Liver (tissue), 5 donors: Measurements from ENCODE around the gene HID1. TPM values are rescaled to one million over a fixed set of nuclear protein-coding genes. Genes with fewer than 3 reads are reported as not detected.

Source experiments
- FOXA1 ChIP-seq: IDR thresholded peaks from 2 replicates; pipeline ENCODE4 v1.6.1; 2016; ENCODE audit warnings: antibody characterized with exemption
- GABPA ChIP-seq, 2 donors: IDR thresholded peaks in 1 of 2; conservative IDR thresholded peaks in 1 of 2; 2 replicates each; pipeline ENCODE4 v1.6.1; 2016; ENCODE audit warnings: antibody characterized with exemption in 2 of 2, mild to moderate bottlenecking in 1 of 2, moderate library complexity in 1 of 2
- HNF4A ChIP-seq, 2 donors: conservative IDR thresholded peaks; 2 replicates each; pipeline ENCODE4 v1.6.1; 2016; ENCODE audit warnings: antibody characterized with exemption in 2 of 2, mild to moderate bottlenecking in 2 of 2
- HNF4G ChIP-seq: IDR thresholded peaks from 2 replicates; pipeline ENCODE4 v1.6.1; 2016; ENCODE audit warnings: antibody characterized with exemption
- NR2F2 ChIP-seq: IDR thresholded peaks from 2 replicates; pipeline ENCODE4 v1.6.1; 2016; ENCODE audit warnings: antibody characterized with exemption
- TAF1 ChIP-seq: conservative IDR thresholded peaks from 2 replicates; pipeline ENCODE4 v1.6.1; 2016; ENCODE audit warnings: antibody characterized with exemption, mild to moderate bottlenecking
- polyA plus RNA-seq, 2 donors: library from polyadenylated mRNA; stranded (reverse) in 1 of 2; unstranded in 1 of 2; fragments of 200-250 nt in 1 of 2; fragments of >200 nt in 1 of 2; fragmentation: Nextera tagmentation in 1 of 2; extraction: Ambion mirVana in 1 of 2; gene quantifications; one replicate each; pipeline versions ENCODE4 v1.2.1 to v1.2.3, GENCODE V29; 2013 to 2015
- total RNA-seq, 2 donors: library from RNA; depleted of rRNA; stranded (reverse); fragments of >200 nt; gene quantifications; one replicate each; pipeline ENCODE4 v1.2.3, GENCODE V29; 2014
- TF ChIP-seq, protein P1 (sequence below): IDR thresholded peaks from 2 replicates; pipeline ENCODE4 v1.6.1; 2016; ENCODE audit warnings: antibody characterized with exemption
- TF ChIP-seq, protein P2 (sequence below): IDR thresholded peaks from 2 replicates; pipeline ENCODE4 v1.6.1; 2016; ENCODE audit warnings: antibody characterized with exemption
- donor health status: healthy.
- donor health status: healthy.
- donor health status: healthy.

Gene HID1
- total and polyA plus RNA-seq, 4 donors: 2.7 to 6.2 (median 3.7) TPM

DNA sequence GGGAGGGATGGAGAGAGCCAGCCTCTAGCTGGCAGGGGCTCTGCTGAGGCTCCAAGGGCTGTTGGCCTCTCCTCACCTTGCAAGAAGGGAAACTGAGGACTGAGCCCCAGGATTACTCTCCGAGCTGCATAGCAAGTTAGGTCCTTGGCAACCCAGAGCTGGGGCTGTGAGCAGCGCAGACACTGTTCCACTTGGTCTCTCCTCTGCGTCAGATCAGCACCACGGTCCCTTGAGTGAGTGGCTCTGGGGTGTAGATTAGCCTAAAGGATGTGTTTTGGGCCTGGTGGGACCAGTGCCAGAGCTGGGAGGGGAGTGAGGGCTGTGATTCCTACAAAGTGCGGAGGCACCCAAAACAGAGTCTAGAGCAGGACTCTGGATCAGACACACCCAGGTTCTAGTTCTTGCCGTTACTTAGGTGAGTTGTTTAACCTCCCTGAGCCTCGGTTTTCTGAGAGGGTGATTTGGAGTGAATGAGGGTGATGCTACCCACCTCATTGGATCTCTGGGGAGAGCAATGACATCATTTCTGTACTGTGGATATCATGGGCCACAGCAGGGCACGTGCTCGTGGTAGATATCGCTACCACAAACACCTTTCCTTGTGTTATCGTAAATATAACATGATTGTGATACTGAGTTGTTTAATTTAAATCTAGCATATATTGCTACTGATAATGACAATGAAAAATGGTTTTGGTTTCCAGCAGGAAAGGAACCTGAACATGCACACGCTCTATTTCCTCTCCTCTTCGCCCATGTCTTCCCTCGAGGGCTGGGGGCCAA, 71.0 kb downstream of the HID1 start (continued):
- TF ChIP-seq, protein P1, sequence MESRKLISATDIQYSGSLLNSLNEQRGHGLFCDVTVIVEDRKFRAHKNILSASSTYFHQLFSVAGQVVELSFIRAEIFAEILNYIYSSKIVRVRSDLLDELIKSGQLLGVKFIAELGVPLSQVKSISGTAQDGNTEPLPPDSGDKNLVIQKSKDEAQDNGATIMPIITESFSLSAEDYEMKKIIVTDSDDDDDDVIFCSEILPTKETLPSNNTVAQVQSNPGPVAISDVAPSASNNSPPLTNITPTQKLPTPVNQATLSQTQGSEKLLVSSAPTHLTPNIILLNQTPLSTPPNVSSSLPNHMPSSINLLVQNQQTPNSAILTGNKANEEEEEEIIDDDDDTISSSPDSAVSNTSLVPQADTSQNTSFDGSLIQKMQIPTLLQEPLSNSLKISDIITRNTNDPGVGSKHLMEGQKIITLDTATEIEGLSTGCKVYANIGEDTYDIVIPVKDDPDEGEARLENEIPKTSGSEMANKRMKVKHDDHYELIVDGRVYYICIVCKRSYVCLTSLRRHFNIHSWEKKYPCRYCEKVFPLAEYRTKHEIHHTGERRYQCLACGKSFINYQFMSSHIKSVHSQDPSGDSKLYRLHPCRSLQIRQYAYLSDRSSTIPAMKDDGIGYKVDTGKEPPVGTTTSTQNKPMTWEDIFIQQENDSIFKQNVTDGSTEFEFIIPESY: no peak
- no peak for TF ChIP-seq TAF1
- no peak for TF ChIP-seq HNF4G
- no peak for TF ChIP-seq HNF4A (conservative IDR thresholded peaks at IDR 0.05)
- TF ChIP-seq, protein P2, sequence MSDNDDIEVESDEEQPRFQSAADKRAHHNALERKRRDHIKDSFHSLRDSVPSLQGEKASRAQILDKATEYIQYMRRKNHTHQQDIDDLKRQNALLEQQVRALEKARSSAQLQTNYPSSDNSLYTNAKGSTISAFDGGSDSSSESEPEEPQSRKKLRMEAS: no peak
- TF ChIP-seq GABPA (IDR thresholded peaks at IDR 0.05 in 1 of 2, conservative IDR thresholded peaks at IDR 0.05 in 1 of 2): no peak
- no peak for TF ChIP-seq FOXA1
- TF ChIP-seq NR2F2: no peak

Other genes starting within 250 kb of the HID1 start
- 1 to 10 TPM; 5.1 to 5.3 TPM for gene RAB37, start 235.5 kb downstream of the HID1 start, total RNA-seq
- gene RAB37, start 235.5 kb downstream of the HID1 start, polyA plus RNA-seq: 1 to 10 TPM; 5.9 to 8.8 TPM
- gene NHERF1, start 224.1 kb downstream of the HID1 start, total RNA-seq: 10 to 100 TPM; 38.1 to 84.1 TPM
- gene NHERF1, start 224.1 kb downstream of the HID1 start, polyA plus RNA-seq: 100 to 1,000 TPM; 105 to 160 TPM
- gene NAT9, start 196.4 kb downstream of the HID1 start, total RNA-seq: 10 to 100 TPM in 1 of 2 donors, 1 to 10 TPM in 1; 8.1 to 25.5 TPM
- 10 to 100 TPM; 15.7 to 18.4 TPM for gene NAT9, start 196.4 kb downstream of the HID1 start, polyA plus RNA-seq
- gene GRIN2C, start 112.9 kb downstream of the HID1 start, total RNA-seq: under 1 TPM in 1 of 2 donors, not detected in 1; 0.09 TPM
- gene GRIN2C, start 112.9 kb downstream of the HID1 start, polyA plus RNA-seq: under 1 TPM; 0.03 to 0.10 TPM
- gene FDXR, start 99.8 kb downstream of the HID1 start, total RNA-seq: 1 to 10 TPM; 3.9 to 5.3 TPM
- 10 to 100 TPM in 1 of 2 donors, 1 to 10 TPM in 1; 3.9 to 10.1 TPM for gene FDXR, start 99.8 kb downstream of the HID1 start, polyA plus RNA-seq
- 1 to 10 TPM in 1 of 2 donors, not detected in 1; 7.1 TPM for gene FADS6, start 79.1 kb downstream of the HID1 start, total RNA-seq
- gene FADS6, start 79.1 kb downstream of the HID1 start, polyA plus RNA-seq: 1 to 10 TPM; 2.1 to 4.2 TPM
- under 1 TPM in 1 of 2 donors, not detected in 1; under 0.01 TPM for gene USH1G, start 49.5 kb downstream of the HID1 start, total RNA-seq
- gene USH1G, start 49.5 kb downstream of the HID1 start, polyA plus RNA-seq: not detected
- gene OTOP2, start 48.5 kb downstream of the HID1 start, total RNA-seq: not detected
- gene OTOP2, start 48.5 kb downstream of the HID1 start, polyA plus RNA-seq: not detected
- not detected for gene OTOP3, start 36.9 kb downstream of the HID1 start, total RNA-seq
- gene OTOP3, start 36.9 kb downstream of the HID1 start, polyA plus RNA-seq: not detected
- gene CDR2L, start 14.9 kb upstream of the HID1 start, total RNA-seq: 1 to 10 TPM in 1 of 2 donors, under 1 TPM in 1; 0.70 to 1.5 TPM
- 1 to 10 TPM in 1 of 2 donors, under 1 TPM in 1; 0.78 to 1.1 TPM for gene CDR2L, start 14.9 kb upstream of the HID1 start, polyA plus RNA-seq
- gene MRPL58, start 39.9 kb upstream of the HID1 start, total RNA-seq: 10 to 100 TPM; 20.5 to 29.9 TPM
- gene MRPL58, start 39.9 kb upstream of the HID1 start, polyA plus RNA-seq: 10 to 100 TPM; 36.9 to 47.0 TPM
- gene ATP5PD, start 74.2 kb upstream of the HID1 start, total RNA-seq: 100 to 1,000 TPM; 102 to 128 TPM
- 100 to 1,000 TPM; 241 to 378 TPM for gene ATP5PD, start 74.2 kb upstream of the HID1 start, polyA plus RNA-seq
- gene KCTD2, start 74.5 kb upstream of the HID1 start, total RNA-seq: 1 to 10 TPM; 5.6 to 8.2 TPM
- gene KCTD2, start 74.5 kb upstream of the HID1 start, polyA plus RNA-seq: 1 to 10 TPM; 2.4 to 7.1 TPM
- 1 to 10 TPM; 3.0 to 4.5 TPM for gene SLC16A5, start 115.2 kb upstream of the HID1 start, total RNA-seq
- 1 to 10 TPM; 1.0 to 2.1 TPM for gene SLC16A5, start 115.2 kb upstream of the HID1 start, polyA plus RNA-seq
- gene ARMC7, start 137.2 kb upstream of the HID1 start, total RNA-seq: 1 to 10 TPM; 1.7 to 3.1 TPM
- gene ARMC7, start 137.2 kb upstream of the HID1 start, polyA plus RNA-seq: 1 to 10 TPM; 4.3 to 6.6 TPM
- gene NT5C, start 159.0 kb upstream of the HID1 start, total RNA-seq: 10 to 100 TPM; 13.6 to 27.2 TPM
- 10 to 100 TPM; 22.5 to 26.4 TPM for gene NT5C, start 159.0 kb upstream of the HID1 start, polyA plus RNA-seq
- 10 to 100 TPM; 20.5 to 47.8 TPM for gene JPT1, start 181.8 kb upstream of the HID1 start, total RNA-seq
- 10 to 100 TPM; 41.1 to 46.8 TPM for gene JPT1, start 181.8 kb upstream of the HID1 start, polyA plus RNA-seq
- 10 to 100 TPM; 20.9 to 79.0 TPM for gene SUMO2, start 210.2 kb upstream of the HID1 start, total RNA-seq
- gene SUMO2, start 210.2 kb upstream of the HID1 start, polyA plus RNA-seq: 100 to 1,000 TPM in 1 of 2 donors, 10 to 100 TPM in 1; 22.0 to 160 TPM
- 10 to 100 TPM; 27.9 to 36.3 TPM for gene NUP85, start 232.9 kb upstream of the HID1 start, total RNA-seq
- 10 to 100 TPM; 15.2 to 31.2 TPM for gene NUP85, start 232.9 kb upstream of the HID1 start, polyA plus RNA-seq